K562 (cell line): ENCODE measurements around the gene HEMGN. TPM values are rescaled to one million over a fixed set of nuclear protein-coding genes. Genes with fewer than 3 reads are reported as not detected.

Source experiments
- CC2D1A ChIP-seq: fragments of 450-650 bp; IDR thresholded peaks from 2 replicates; pipeline ENCODE4 v1.6.1; 2017; ENCODE audit warnings: mild to moderate bottlenecking
- DNMT1 ChIP-seq: fragments of 450-650 bp; IDR thresholded peaks from 2 replicates; pipeline ENCODE4 v1.6.1; 2016; ENCODE audit warnings: antibody characterized with exemption, mild to moderate bottlenecking
- EHMT2 ChIP-seq: fragments of 450-650 bp; IDR thresholded peaks from 2 replicates; pipeline ENCODE4 v1.6.1; 2018; ENCODE audit warnings: antibody characterized with exemption
- FOSL1 ChIP-seq: fragments of 200-800 bp; sonication (Bioruptor generic); conservative IDR thresholded peaks from 2 replicates; pipeline ENCODE4 v1.6.1; 2016; ENCODE audit warnings: missing genetic modification characterization, missing compliant biosample characterization
- GATAD2B ChIP-seq: fragments of 450-650 bp; IDR thresholded peaks from 2 replicates; pipeline ENCODE4 v1.6.1; 2017; ENCODE audit warnings: mild to moderate bottlenecking, borderline replicate concordance
- HCFC1 ChIP-seq: IDR thresholded peaks from 2 replicates; pipeline ENCODE4 v1.6.1; 2012; ENCODE audit warnings: low read depth, low read length, improper control_type of control experiment
- KLF6 ChIP-seq: fragments of 250-450 bp; sonication (Bioruptor Pico); IDR thresholded peaks from 2 replicates; pipeline ENCODE4 v1.4.0; 2020; ENCODE audit warnings: mild to moderate bottlenecking, moderate library complexity, borderline replicate concordance
- MAFG ChIP-seq: fragments of 450-650 bp; conservative IDR thresholded peaks from 2 replicates; pipeline ENCODE4 v1.6.1; 2016; ENCODE audit warnings: missing genetic modification characterization, missing compliant biosample characterization
- MTA2 ChIP-seq: fragments of 450-650 bp; IDR thresholded peaks from 2 replicates; pipeline ENCODE4 v1.6.1; 2016; ENCODE audit warnings: low read depth
- NCOR1 ChIP-seq: fragments of 450-650 bp; IDR thresholded peaks from 2 replicates; pipeline ENCODE4 v1.6.1; 2016; ENCODE audit warnings: mild to moderate bottlenecking, moderate library complexity
- TAF9B ChIP-seq: fragments of 450-650 bp; IDR thresholded peaks from 2 replicates; pipeline ENCODE4 v1.6.1; 2018; ENCODE audit warnings: mild to moderate bottlenecking; ENCODE audit not compliant: partially characterized antibody
- THRAP3 ChIP-seq: fragments of 450-650 bp; IDR thresholded peaks from 2 replicates; pipeline ENCODE4 v1.6.1; 2016; ENCODE audit warnings: mild to moderate bottlenecking, inconsistent platforms, borderline replicate concordance
- ZNF780A ChIP-seq: fragments of 250-450 bp; sonication (Bioruptor Pico); IDR thresholded peaks from 2 replicates; pipeline ENCODE4 v1.5.0; 2021; ENCODE audit warnings: mild to moderate bottlenecking
- polyA plus RNA-seq, 8 experiments: library from polyadenylated mRNA; depleted of rRNA in 4 of 8; stranded (reverse) in 5 of 8; unstranded in 3 of 8; fragments of >200 nt; fragmentation: Nextera tagmentation in 2 of 8; fragmentation: Illumina TruSeq in 1 of 8; extraction: Ambion mirVana in 2 of 8; extraction: Trizol in 1 of 8; gene quantifications; 2 replicates each; pipeline versions ENCODE4 v1.2.1 to v1.2.3, GENCODE V29; 2011 to 2014; ENCODE audit warnings: inconsistent platforms in 1 of 8, missing spikeins in 1 of 8
- total RNA-seq, 7 experiments: library from RNA; depleted of rRNA in 6 of 7; stranded (reverse); fragments of >200 nt in 6 of 7; fragmentation: Illumina TruSeq in 2 of 7; extraction: Trizol in 2 of 7; gene quantifications; 2 replicates each; pipeline versions ENCODE4 v1.2.1 to v1.2.3, GENCODE V29; 2011 to 2021; ENCODE audit warnings: low replicate concordance in 1 of 7
- TF ChIP-seq, protein P1 (sequence below): fragments of 450-650 bp; formaldehyde crosslinking; IDR thresholded peaks from 2 replicates; pipeline ENCODE4 v1.4.0; 2022; ENCODE audit warnings: missing genetic modification characterization
- TF ChIP-seq, protein P2 (sequence below): sonication (generic); formaldehyde crosslinking; IDR thresholded peaks from 2 replicates; pipeline ENCODE4 v1.8.1; 2022; ENCODE audit warnings: missing genetic modification reagents
- TF ChIP-seq, protein P3 (sequence below): sonication (generic); formaldehyde crosslinking; IDR thresholded peaks from 2 replicates; pipeline ENCODE4 v1.8.0; 2022; ENCODE audit warnings: missing genetic modification reagents, mild to moderate bottlenecking, borderline replicate concordance
- TF ChIP-seq, protein P4 (sequence below): fragments of 450-650 bp; IDR thresholded peaks from 2 replicates; pipeline ENCODE4 v1.6.1; 2018; ENCODE audit warnings: mild to moderate bottlenecking, low read depth; ENCODE audit not compliant: partially characterized antibody
- TF ChIP-seq, protein P5 (sequence below): fragments of 250-450 bp; sonication (Bioruptor Pico); IDR thresholded peaks from 2 replicates; pipeline ENCODE4 v1.5.1; 2021; ENCODE audit warnings: mild to moderate bottlenecking
- TF ChIP-seq, protein P6 (sequence below), 2 experiments: IDR thresholded peaks; 2 replicates each; pipeline ENCODE4 v1.6.1; 2011; ENCODE audit warnings: borderline replicate concordance in 1 of 2, control low read depth in 1 of 2, low read depth in 1 of 2, low read length in 1 of 2, mild to moderate bottlenecking in 1 of 2, mixed read lengths in 1 of 2, moderate library complexity in 1 of 2; ENCODE audit not compliant: insufficient read depth in 1 of 2, insufficient read length in 1 of 2, poor library complexity in 1 of 2, severe bottlenecking in 1 of 2; ENCODE audit errors: extremely low read depth in 1 of 2

HEMGN gene
- total and polyA plus RNA-seq, 9 of the 15 experiments (the other 6 are each of a cell fraction or from before 2014, with no cell fraction given) = 56.3 to 258 (median 137) TPM

DNA sequence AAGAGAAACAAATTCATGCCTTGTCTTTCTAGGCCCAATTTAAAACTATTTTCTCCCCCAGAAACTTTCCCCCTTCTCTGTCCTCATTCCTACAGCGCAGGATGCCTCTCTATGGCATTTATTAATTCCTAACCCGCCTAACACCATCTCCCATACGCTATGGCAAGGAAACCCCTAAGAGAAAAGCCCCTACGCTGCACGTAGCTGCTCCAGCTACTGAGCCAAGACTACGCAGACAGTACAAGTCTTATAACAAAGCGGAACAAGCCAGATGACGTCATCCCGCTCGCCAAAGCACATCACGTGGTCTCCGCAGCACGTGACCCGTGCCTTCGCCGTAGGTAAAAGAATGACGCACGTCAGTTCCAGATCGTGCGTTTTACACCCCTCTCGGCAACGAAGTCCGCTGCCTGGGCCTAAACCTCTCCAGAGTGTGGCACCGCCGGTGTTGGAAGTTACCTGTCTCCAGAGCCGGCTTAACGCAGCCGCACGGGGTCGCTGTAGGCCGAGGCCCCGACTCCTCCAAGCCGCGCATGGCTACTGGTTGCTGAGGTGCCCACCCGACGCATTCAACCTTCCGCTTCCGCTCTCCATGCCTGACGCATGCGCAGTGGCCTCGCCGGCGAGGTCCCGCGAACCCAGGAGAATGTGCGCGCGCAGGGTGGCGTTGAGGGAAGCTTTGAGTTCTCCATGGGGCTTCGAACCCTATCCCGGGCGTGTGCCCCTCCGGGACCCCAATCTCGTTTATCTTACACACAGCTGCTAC lies 15.8 kb downstream of the HEMGN start, which contains the start of gene TRMO (continued):
- TF ChIP-seq, protein P1, sequence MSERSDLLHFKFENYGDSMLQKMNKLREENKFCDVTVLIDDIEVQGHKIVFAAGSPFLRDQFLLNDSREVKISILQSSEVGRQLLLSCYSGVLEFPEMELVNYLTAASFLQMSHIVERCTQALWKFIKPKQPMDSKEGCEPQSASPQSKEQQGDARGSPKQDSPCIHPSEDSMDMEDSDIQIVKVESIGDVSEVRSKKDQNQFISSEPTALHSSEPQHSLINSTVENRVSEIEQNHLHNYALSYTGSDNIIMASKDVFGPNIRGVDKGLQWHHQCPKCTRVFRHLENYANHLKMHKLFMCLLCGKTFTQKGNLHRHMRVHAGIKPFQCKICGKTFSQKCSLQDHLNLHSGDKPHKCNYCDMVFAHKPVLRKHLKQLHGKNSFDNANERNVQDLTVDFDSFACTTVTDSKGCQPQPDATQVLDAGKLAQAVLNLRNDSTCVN = no peak; the same call in 1 of the 2 replicates
- TF ChIP-seq MTA2 (no peak), FOSL1 (tag) (peak; percentile 96), DNMT1 (no peak), MAFG (tag) (no peak), NCOR1 (peak; percentile 68), GATAD2B (0 out of 2 replicates have a peak, but pooled peaks have one; percentile 26), ZNF780A (CRISPR knock-in tag) (0 out of 2 replicates have a peak, but pooled peaks have one; percentile 32), CC2D1A (peak; percentile 71), THRAP3 (no peak), EHMT2 (0 out of 2 replicates have a peak, but pooled peaks have one; percentile 9), HCFC1 (peak; percentile 74), KLF6 (peak; percentile 89), TAF9B (peak; percentile 92)
- TF ChIP-seq, protein P2, sequence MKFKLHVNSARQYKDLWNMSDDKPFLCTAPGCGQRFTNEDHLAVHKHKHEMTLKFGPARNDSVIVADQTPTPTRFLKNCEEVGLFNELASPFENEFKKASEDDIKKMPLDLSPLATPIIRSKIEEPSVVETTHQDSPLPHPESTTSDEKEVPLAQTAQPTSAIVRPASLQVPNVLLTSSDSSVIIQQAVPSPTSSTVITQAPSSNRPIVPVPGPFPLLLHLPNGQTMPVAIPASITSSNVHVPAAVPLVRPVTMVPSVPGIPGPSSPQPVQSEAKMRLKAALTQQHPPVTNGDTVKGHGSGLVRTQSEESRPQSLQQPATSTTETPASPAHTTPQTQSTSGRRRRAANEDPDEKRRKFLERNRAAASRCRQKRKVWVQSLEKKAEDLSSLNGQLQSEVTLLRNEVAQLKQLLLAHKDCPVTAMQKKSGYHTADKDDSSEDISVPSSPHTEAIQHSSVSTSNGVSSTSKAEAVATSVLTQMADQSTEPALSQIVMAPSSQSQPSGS = peak; percentile 99
- TF ChIP-seq, protein P3, sequence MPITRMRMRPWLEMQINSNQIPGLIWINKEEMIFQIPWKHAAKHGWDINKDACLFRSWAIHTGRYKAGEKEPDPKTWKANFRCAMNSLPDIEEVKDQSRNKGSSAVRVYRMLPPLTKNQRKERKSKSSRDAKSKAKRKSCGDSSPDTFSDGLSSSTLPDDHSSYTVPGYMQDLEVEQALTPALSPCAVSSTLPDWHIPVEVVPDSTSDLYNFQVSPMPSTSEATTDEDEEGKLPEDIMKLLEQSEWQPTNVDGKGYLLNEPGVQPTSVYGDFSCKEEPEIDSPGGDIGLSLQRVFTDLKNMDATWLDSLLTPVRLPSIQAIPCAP = no peak
- TF ChIP-seq, protein P4, sequence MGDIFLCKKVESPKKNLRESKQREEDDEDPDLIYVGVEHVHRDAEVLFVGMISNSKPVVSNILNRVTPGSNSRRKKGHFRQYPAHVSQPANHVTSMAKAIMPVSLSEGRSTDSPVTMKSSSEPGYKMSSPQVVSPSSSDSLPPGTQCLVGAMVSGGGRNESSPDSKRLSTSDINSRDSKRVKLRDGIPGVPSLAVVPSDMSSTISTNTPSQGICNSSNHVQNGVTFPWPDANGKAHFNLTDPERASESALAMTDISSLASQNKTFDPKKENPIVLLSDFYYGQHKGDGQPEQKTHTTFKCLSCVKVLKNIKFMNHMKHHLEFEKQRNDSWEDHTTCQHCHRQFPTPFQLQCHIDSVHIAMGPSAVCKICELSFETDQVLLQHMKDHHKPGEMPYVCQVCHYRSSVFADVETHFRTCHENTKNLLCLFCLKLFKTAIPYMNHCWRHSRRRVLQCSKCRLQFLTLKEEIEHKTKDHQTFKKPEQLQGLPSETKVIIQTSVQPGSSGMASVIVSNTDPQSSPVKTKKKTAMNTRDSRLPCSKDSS = no peak
- TF ChIP-seq, protein P5, sequence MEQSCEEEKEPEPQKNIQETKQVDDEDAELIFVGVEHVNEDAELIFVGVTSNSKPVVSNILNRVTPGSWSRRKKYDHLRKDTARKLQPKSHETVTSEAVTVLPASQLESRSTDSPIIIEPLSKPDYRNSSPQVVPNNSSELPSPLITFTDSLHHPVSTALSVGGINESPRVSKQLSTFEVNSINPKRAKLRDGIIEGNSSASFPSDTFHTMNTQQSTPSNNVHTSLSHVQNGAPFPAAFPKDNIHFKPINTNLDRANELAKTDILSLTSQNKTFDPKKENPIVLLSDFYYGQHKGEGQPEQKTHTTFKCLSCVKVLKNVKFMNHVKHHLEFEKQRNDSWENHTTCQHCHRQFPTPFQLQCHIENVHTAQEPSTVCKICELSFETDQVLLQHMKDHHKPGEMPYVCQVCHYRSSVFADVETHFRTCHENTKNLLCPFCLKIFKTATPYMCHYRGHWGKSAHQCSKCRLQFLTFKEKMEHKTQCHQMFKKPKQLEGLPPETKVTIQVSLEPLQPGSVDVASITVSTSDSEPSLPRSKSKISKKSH (CRISPR knock-in tag) = no peak
- TF ChIP-seq, protein P6, sequence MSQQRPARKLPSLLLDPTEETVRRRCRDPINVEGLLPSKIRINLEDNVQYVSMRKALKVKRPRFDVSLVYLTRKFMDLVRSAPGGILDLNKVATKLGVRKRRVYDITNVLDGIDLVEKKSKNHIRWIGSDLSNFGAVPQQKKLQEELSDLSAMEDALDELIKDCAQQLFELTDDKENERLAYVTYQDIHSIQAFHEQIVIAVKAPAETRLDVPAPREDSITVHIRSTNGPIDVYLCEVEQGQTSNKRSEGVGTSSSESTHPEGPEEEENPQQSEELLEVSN (IDR thresholded peaks at IDR 0.05; ENCODE audit: borderline replicate concordance in 1 of 2, extremely low read depth in 1 of 2, insufficient read depth in 1 of 2, insufficient read length in 1 of 2, low read depth in 1 of 2, low read length in 1 of 2, poor library complexity in 1 of 2, severe bottlenecking in 1 of 2) = peak; percentile 90
